Upper lobe of left lung (tissue), 6 donors: ENCODE data around the gene PTPRK. TPM values are rescaled to one million over a fixed set of nuclear protein-coding genes. Genes with fewer than 3 reads are reported as not detected.

Source experiments
- ATAC-seq, 2 donors: fragments of 200-7000 bp; cut with Tn5 transposase; one replicate each; pipeline ENCODE4 v1.9.1; 2022; ENCODE audit warnings: mild to moderate bottlenecking in 2 of 2, moderate library complexity in 2 of 2; ENCODE audit not compliant: low FRiP score in 2 of 2
- DNase-seq, 2 donors: peaks; one replicate each; pipeline ENCODE4 v3.0.0-alpha.2; 2019 to 2020
- H3K27ac ChIP-seq, 4 donors: fragments of 200-600 bp; sonication (generic); one replicate each; pipeline ENCODE4 v1.5.1; 2016 to 2019
- H3K27me3 ChIP-seq, 4 donors: fragments of 200-600 bp; sonication (generic); one replicate each; pipeline ENCODE4 v1.5.1; 2017 to 2019
- H3K36me3 ChIP-seq, 4 donors: fragments of 200-600 bp; sonication (generic); one replicate each; pipeline ENCODE4 v1.5.1; 2016 to 2019
- H3K4me1 ChIP-seq, 4 donors: fragments of 200-600 bp; sonication (generic); one replicate each; pipeline ENCODE4 v1.5.1; 2018 to 2019
- H3K4me3 ChIP-seq, 4 donors: fragments of 200-600 bp; sonication (generic); one replicate each; pipeline ENCODE4 v1.5.1; 2017 to 2019; ENCODE audit warnings: mild to moderate bottlenecking in 2 of 4, moderate library complexity in 1 of 4
- H3K9me3 ChIP-seq, 4 donors: fragments of 200-600 bp; sonication (generic); one replicate each; pipeline ENCODE4 v1.5.1; 2018 to 2019
- CTCF ChIP-seq, 6 experiments: fragments of 450-650 bp in 4 of 6; fragments of 200-600 bp in 2 of 6; sonication (generic) in 2 of 6; IDR thresholded peaks; one replicate each; pipeline ENCODE4 v1.5.1; 2016 to 2019; ENCODE audit warnings: antibody characterized with exemption in 6 of 6
- EP300 ChIP-seq, 4 donors: sonication (generic); formaldehyde crosslinking; IDR thresholded peaks; one replicate each; pipeline ENCODE4 v1.5.1; 2017; ENCODE audit warnings: antibody characterized with exemption in 4 of 4, control low read depth in 2 of 4
- POLR2A ChIP-seq, 4 donors: fragments of 450-650 bp; IDR thresholded peaks; one replicate each; pipeline ENCODE4 v1.5.1; 2016 to 2017; ENCODE audit warnings: antibody characterized with exemption in 4 of 4, mild to moderate bottlenecking in 2 of 4
- POLR2AphosphoS5 ChIP-seq, 2 donors: sonication (generic); formaldehyde crosslinking; IDR thresholded peaks; one replicate each; pipeline ENCODE4 v1.5.1; 2017; ENCODE audit warnings: antibody characterized with exemption in 2 of 2
- WGBS, 2 donors: methylation state at CpG; one replicate each; pipeline ENCODE4 v1.1.5; 2017 to 2018; 5-methylcytosine and 5-hydroxymethylcytosine counted together
- total RNA-seq, 6 donors: library from RNA; depleted of rRNA in 4 of 6; stranded (reverse); fragments of >200 nt in 4 of 6; gene quantifications; one replicate each; pipeline versions ENCODE4 v1.1.0 to v1.2.1, GENCODE V29; 2016 to 2021
- donor health status: DM: no; HTN: no; CAD: no; lungs with moderate emphysema.
- donor health status: DM: no; HTN: yes; CAD: no; lungs with severe emphysema.

Gene PTPRK
- total RNA-seq, 6 donors from 2014 or later = 42.7 to 97.4 (median 65.2) TPM

DNA sequence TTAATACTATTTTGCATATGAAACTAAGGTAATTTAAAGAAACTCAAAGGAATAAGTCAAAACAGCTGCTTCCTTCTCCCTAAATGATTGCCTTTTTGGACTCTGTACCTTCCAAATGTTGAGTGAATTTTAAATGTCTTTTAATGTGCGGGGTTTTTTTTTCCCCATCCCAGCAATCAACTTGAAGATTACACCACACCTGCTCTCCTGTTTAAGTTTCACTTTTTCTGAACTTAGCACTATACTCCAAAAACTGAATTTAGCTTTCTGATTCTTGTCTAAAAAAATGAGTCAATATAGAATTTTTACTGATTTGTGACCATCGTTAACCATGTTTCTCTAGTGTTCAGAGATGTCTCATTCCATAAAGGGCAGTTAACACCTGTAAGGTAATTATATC lies 398.8 kb downstream of the PTPRK start:
- Histone ChIP-seq H3K4me3 (no peak overlapping the region), H3K9me3 (no peaks in the 10 kb centered on the region), H3K36me3 (no peaks in the 10 kb centered on the region), H3K4me1 (no peaks in the 10 kb centered on the region), H3K27ac (no peak overlapping the region), H3K27me3 (no peaks in the 10 kb centered on the region)
- ATAC-seq = no peak
- DNase-seq = no peak
- TF ChIP-seq CTCF (IDR thresholded peaks at IDR 0.05) = no peak
- TF ChIP-seq EP300 (IDR thresholded peaks at IDR 0.05) = no peak
- TF ChIP-seq POLR2A (IDR thresholded peaks at IDR 0.05) = no peak
- TF ChIP-seq POLR2AphosphoS5 (IDR thresholded peaks at IDR 0.05) = no peak
- WGBS, 2 donors = 77 to 84% methylated on average over 2 of the region's 2 CpGs

DNA sequence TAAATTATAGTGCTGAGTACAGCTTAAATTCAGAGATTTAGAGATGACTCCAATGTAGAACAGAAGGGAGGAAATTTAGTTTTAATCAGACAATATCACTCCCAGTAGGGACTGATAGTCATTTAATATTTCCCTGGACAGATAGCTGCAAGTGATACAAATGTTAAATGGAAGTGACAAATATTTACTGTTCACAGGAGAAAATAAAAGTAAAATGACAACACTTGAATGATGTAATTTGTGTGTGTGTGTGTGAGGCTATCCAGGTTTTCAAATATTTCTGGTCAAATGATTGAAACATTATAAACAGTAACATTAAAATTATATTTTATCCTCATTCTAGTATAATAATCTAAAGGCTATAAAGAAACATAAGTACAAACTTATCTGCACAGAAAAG lies 399.2 kb downstream of the PTPRK start:
- no peak for ATAC-seq
- no peaks in the 10 kb centered on the region for H3K36me3 ChIP-seq

DNA sequence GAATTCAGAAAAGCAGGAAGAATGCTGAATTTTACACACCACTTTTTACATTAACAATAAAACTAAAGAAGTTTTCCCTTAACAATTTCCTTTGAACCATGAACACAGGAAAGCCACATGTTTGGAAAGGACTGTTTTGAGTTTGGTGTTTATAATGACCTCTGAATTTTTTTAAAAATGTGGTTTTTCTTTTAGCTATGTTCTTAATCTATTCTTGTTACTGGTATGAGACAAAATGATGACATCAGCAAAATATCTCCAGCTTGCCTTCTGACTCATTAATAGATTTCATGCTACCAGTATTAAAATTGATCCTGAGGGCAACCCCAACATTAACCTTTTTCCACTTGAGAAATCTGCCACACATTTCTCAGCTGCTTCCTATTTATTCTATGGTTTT lies 402.0 kb downstream of the PTPRK start:
- DNase-seq (no peak), ATAC-seq (no peak)
- Histone ChIP-seq H3K9me3 (no peaks in the 10 kb centered on the region), H3K27me3 (no peaks in the 10 kb centered on the region), H3K27ac (no peak overlapping the region), H3K4me1 (peaks cover 0 to 3% (median 0%) of the 10 kb centered on the region in 4 donors), H3K36me3 (no peaks in the 10 kb centered on the region), H3K4me3 (no peak overlapping the region)
- TF ChIP-seq CTCF (IDR thresholded peaks at IDR 0.05) (no peak), POLR2AphosphoS5 (IDR thresholded peaks at IDR 0.05) (no peak)

More for the DNA sequence above, 399.2 kb downstream of the PTPRK start:
- H3K4me3 ChIP-seq = no peak overlapping the region
- no peak overlapping the region for H3K27ac ChIP-seq
- no peak for DNase-seq
- no peaks in the 10 kb centered on the region for H3K4me1 ChIP-seq
- no peaks in the 10 kb centered on the region for H3K27me3 ChIP-seq
- TF ChIP-seq EP300 (IDR thresholded peaks at IDR 0.05) (no peak), POLR2AphosphoS5 (IDR thresholded peaks at IDR 0.05) (no peak), CTCF (IDR thresholded peaks at IDR 0.05) (no peak), POLR2A (IDR thresholded peaks at IDR 0.05) (no peak)
- H3K9me3 ChIP-seq = no peaks in the 10 kb centered on the region

- Histone ChIP-seq H3K4me1 (peaks cover 0 to 3% (median 1%) of the 10 kb centered on the region in 4 donors), H3K36me3 (no peaks in the 10 kb centered on the region), H3K4me3 (no peak overlapping the region), H3K9me3 (no peaks in the 10 kb centered on the region), H3K27me3 (no peaks in the 10 kb centered on the region), H3K27ac (no peak overlapping the region)
- no peak for DNase-seq
- 93 to 98% methylated on average over 3 of the region's 3 CpGs for WGBS, 2 donors
- no peak for ATAC-seq
- no peak for TF ChIP-seq EP300 (IDR thresholded peaks at IDR 0.05)
- TF ChIP-seq POLR2A (IDR thresholded peaks at IDR 0.05) = no peak
- no peak for TF ChIP-seq POLR2AphosphoS5 (IDR thresholded peaks at IDR 0.05)
- no peak for TF ChIP-seq CTCF (IDR thresholded peaks at IDR 0.05)
These were observed 402.5 kb downstream of the PTPRK start for GRCh38 chr6:128117916-128118315.

- TF ChIP-seq CTCF (IDR thresholded peaks at IDR 0.05) (no peak), POLR2A (IDR thresholded peaks at IDR 0.05) (no peak), POLR2AphosphoS5 (IDR thresholded peaks at IDR 0.05) (no peak), EP300 (IDR thresholded peaks at IDR 0.05) (no peak)
- WGBS, 2 donors = 96 to 97% methylated on average over 5 of the region's 5 CpGs
These were observed 406.2 kb downstream of the PTPRK start for GRCh38 chr6:128114164-128114563.

More at GRCh38 chr6:128114164-128114563, 406.2 kb downstream of the PTPRK start:
- ATAC-seq = no peak
- Histone ChIP-seq H3K36me3 (no peaks in the 10 kb centered on the region), H3K4me1 (peaks cover 8 to 14% (median 10%) of the 10 kb centered on the region in 4 donors), H3K27ac (no peak overlapping the region), H3K27me3 (no peaks in the 10 kb centered on the region), H3K4me3 (no peak overlapping the region), H3K9me3 (no peaks in the 10 kb centered on the region)
- no peak for DNase-seq
